ENCODE measurements around the gene TEAD4. TPM values are rescaled to one million over a fixed set of nuclear protein-coding genes. Genes with fewer than 3 reads are reported as not detected.

The TEAD4 gene
- total RNA-seq, 1 experiment from 2014 or later = 127 TPM

- H3K27ac Mint-ChIP-seq = no peak overlapping the region
- Histone ChIP-seq H2BK12ac (ENCODE audit: insufficient read length, low read depth, low read length) (no peak overlapping the region), H2AFZ (ENCODE audit: low read length) (no peak overlapping the region), H2BK20ac (ENCODE audit: low read depth, low read length, poor library complexity, severe bottlenecking) (no peak overlapping the region), H4K91ac (ENCODE audit: insufficient read length, low read depth, low read length) (no peak overlapping the region), H2AK5ac (ENCODE audit: insufficient read length, low read length) (no peak overlapping the region), H3K9me3 (ENCODE audit: control insufficient read depth, low read depth, low read length) (no peaks in the 10 kb centered on the region), H3K4me2 (ENCODE audit: insufficient read depth, insufficient read length, low read length) (no peak overlapping the region), H3T11ph (ENCODE audit: low read length) (no peak overlapping the region), H4K8ac (replicated peaks; ENCODE audit: insufficient read length, low read depth, low read length) (no peak overlapping the region), H3K14ac (ENCODE audit: insufficient read depth, low read length) (no peak overlapping the region), H3K27ac (ENCODE audit: insufficient read length, low read depth, low read length) (no peak overlapping the region), H3K23ac (ENCODE audit: insufficient read length, low read depth, low read length) (no peak overlapping the region), H3K9ac (ENCODE audit: extremely low read depth, insufficient read length, low read length) (no peak overlapping the region), H3K4ac (ENCODE audit: low read depth, low read length) (no peak overlapping the region), H3K18ac (ENCODE audit: insufficient read length, low read depth, low read length) (no peak overlapping the region), H3K4me1 (ENCODE audit: insufficient read depth, low read length) (no peaks in the 10 kb centered on the region; the same call in 1 of the 2 replicates), H3K79me1 (ENCODE audit: insufficient read depth, low read depth, low read length, poor library complexity, severe bottlenecking) (no peaks in the 10 kb centered on the region), H3K27me3 (ENCODE audit: insufficient read depth, low read length) (no peaks in the 10 kb centered on the region), H4K20me1 (ENCODE audit: control insufficient read depth, insufficient read depth, insufficient read length) (no peaks in the 10 kb centered on the region), H4K5ac (ENCODE audit: insufficient read length, low read depth, low read length) (no peak overlapping the region), H2BK5ac (ENCODE audit: insufficient read length, low read length) (no peak overlapping the region), H3K23me2 (ENCODE audit: insufficient read length, low read depth, low read length, poor library complexity, severe bottlenecking) (no peaks in the 10 kb centered on the region), H2BK120ac (ENCODE audit: low read depth, low read length, poor library complexity, severe bottlenecking) (no peak overlapping the region), H3K79me2 (ENCODE audit: insufficient read depth, low read length) (no peaks in the 10 kb centered on the region), H2BK15ac (ENCODE audit: low read depth, low read length) (no peak overlapping the region), H3K56ac (ENCODE audit: insufficient read length, low read depth, low read length) (no peak overlapping the region)
- H3K36me3 Mint-ChIP-seq (ENCODE audit: insufficient read depth in 1 of 3, low read depth in 3 of 3) = peaks cover under 1 to 11% (median under 1%) of the 10 kb centered on the region in 3 experiments; a peak in 4 of 7 replicates
- no CpG with 5 or more reads among the region's 9 CpGs for WGBS (ENCODE audit: extremely low coverage, insufficient read length, low lambda C conversion rate)
- H3K4me3 Mint-ChIP-seq = no peak overlapping the region
- no peak for TF ChIP-seq CTCF (conservative IDR thresholded peaks at IDR 0.05)
- peaks cover 13 to 17% of the 10 kb centered on the region in 2 experiments for H3K4me1 Mint-ChIP-seq
- peaks cover 25% of the 10 kb centered on the region for H3K27me3 Mint-ChIP-seq (ENCODE audit: low read depth)
- DNase-seq = no peak
- peaks cover 0 to 2% of the 10 kb centered on the region in 2 experiments; a peak in 1 of 5 replicates for H3K9me3 Mint-ChIP-seq
Observed at GRCh38 chr12:3049176-3049575, 90.0 kb downstream of the TEAD4 start.
